ENCODE results near the gene AKAP12.
"Not testable (repeated sequence)": the region's sequence is repeated elsewhere in the genome, so short reads cannot be mapped to it uniquely, and the experiment has no call there.

The AKAP12 gene

GRCh38 chr6:151341476-151342195 lies 101.9 kb downstream of the AKAP12 start:
- DNase-seq (ENCODE audit: low read depth), result no peak

- DNase-seq (ENCODE audit: low read depth), result not testable (repeated sequence)
Measured at GRCh38 chr6:151342750-151343149, 103.0 kb downstream of the AKAP12 start.

DNA sequence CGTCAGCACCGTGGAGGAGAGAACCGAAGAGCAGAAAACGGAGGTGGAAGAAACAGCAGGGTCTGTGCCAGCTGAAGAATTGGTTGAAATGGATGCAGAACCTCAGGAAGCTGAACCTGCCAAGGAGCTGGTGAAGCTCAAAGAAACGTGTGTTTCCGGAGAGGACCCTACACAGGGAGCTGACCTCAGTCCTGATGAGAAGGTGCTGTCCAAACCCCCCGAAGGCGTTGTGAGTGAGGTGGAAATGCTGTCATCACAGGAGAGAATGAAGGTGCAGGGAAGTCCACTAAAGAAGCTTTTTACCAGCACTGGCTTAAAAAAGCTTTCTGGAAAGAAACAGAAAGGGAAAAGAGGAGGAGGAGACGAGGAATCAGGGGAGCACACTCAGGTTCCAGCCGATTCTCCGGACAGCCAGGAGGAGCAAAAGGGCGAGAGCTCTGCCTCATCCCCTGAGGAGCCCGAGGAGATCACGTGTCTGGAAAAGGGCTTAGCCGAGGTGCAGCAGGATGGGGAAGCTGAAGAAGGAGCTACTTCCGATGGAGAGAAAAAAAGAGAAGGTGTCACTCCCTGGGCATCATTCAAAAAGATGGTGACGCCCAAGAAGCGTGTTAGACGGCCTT lies 110.0 kb downstream of the AKAP12 start:
- DNase-seq (ENCODE audit: low read depth), result no peak

DNA sequence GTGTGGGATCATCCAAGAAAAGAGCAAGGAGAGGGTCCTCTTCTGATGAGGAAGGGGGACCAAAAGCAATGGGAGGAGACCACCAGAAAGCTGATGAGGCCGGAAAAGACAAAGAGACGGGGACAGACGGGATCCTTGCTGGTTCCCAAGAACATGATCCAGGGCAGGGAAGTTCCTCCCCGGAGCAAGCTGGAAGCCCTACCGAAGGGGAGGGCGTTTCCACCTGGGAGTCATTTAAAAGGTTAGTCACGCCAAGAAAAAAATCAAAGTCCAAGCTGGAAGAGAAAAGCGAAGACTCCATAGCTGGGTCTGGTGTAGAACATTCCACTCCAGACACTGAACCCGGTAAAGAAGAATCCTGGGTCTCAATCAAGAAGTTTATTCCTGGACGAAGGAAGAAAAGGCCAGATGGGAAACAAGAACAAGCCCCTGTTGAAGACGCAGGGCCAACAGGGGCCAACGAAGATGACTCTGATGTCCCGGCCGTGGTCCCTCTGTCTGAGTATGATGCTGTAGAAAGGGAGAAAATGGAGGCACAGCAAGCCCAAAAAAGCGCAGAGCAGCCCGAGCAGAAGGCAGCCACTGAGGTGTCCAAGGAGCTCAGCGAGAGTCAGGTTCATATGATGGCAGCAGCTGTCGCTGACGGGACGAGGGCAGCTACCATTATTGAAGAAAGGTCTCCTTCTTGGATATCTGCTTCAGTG lies 110.8 kb downstream of the AKAP12 start:
- no peak for DNase-seq (ENCODE audit: low read depth)

- no peak for DNase-seq (ENCODE audit: low read depth)
Measured at GRCh38 chr6:151351146-151351700, 111.5 kb downstream of the AKAP12 start.

- no peak for DNase-seq (ENCODE audit: low read depth)
Measured at GRCh38 chr6:151351731-151352130, 112.0 kb downstream of the AKAP12 start.

- no peak for DNase-seq (ENCODE audit: low read depth)
Measured at GRCh38 chr6:151352410-151353396, 112.9 kb downstream of the AKAP12 start.

- DNase-seq (ENCODE audit: low read depth), result no peak
Measured at GRCh38 chr6:151353795-151354194, 114.0 kb downstream of the AKAP12 start.

DNA sequence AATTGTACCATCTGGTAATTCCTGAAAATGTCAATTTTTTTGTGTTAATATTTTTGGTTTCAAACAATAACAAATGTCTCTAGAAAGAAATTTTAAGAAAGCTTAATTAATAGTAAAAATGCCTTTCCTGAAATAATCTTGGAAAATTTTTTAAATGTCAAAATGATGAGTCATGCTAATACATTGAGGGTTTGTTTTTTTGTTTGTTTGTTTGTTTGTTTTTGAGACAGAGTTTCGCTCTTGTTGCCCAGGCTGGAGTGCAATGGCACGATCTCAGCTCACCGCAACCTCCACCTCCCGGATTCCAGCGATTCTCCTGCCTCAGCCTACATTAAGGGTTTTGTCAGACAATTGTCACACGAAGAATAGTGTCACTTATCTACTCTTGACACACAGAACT lies 117.2 kb downstream of the AKAP12 start:
- not testable (repeated sequence) for DNase-seq (ENCODE audit: low read depth)

GRCh38 chr6:151357758-151358436 lies 118.1 kb downstream of the AKAP12 start:
- no peak for DNase-seq (ENCODE audit: low read depth)

- DNase-seq (ENCODE audit: low read depth), result no peak
Measured at GRCh38 chr6:151358475-151358874, 118.7 kb downstream of the AKAP12 start.

- no peak for DNase-seq (ENCODE audit: low read depth)
Measured at GRCh38 chr6:151359486-151359885, 119.7 kb downstream of the AKAP12 start.

GRCh38 chr6:151365233-151365632 lies 125.5 kb downstream of the AKAP12 start:
- DNase-seq (ENCODE audit: low read depth), result no peak

- DNase-seq (ENCODE audit: low read depth), result peak; percentile 23
Measured at GRCh38 chr6:151370509-151371078, 130.8 kb downstream of the AKAP12 start.

GRCh38 chr6:151372164-151372563 lies 132.4 kb downstream of the AKAP12 start:
- no peak for DNase-seq (ENCODE audit: low read depth)

- DNase-seq (ENCODE audit: low read depth), result no peak
Measured at GRCh38 chr6:151374036-151374683, 134.4 kb downstream of the AKAP12 start.

DNA sequence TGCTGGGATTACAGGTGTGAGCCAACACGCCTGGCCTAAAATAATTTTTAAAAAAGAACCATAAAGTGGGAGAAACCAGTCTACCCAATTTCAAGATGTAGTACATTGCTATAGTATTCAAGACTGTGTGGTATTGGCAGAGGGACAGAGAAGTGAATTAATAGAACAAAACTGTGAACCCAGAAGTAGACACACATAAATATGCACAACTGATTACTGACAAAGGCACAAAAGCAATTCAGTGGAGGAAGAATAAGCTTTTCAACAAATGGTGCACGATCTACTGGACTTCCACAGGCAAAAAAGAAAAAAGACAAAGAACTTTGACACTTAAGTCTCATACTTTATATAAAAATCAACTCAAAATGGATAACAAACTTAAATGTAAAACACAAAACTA lies 136.1 kb downstream of the AKAP12 start:
- DNase-seq (ENCODE audit: low read depth), result no peak

- DNase-seq (ENCODE audit: low read depth), result no peak
Measured at GRCh38 chr6:151376440-151376839, 136.7 kb downstream of the AKAP12 start.

- no peak for DNase-seq (ENCODE audit: low read depth)
Measured at GRCh38 chr6:151377095-151377494, 137.3 kb downstream of the AKAP12 start.
